Thoracic aorta (tissue), 2 donors: ENCODE results near the gene MAN2C1. TPM values are rescaled to one million over a fixed set of nuclear protein-coding genes. Genes with fewer than 3 reads are reported as not detected.
A peak's percentile ranks its signal among the peaks of the same experiment; 100 is the strongest.

Experiments
- ATAC-seq: fragments of 150-250 bp; one replicate; pipeline ENCODE4 v1.8.0; 2017; ENCODE audit warnings: low read depth; ENCODE audit not compliant: insufficient number of reproducible peaks, low FRiP score
- DNase-seq: peaks from one replicate; pipeline ENCODE4 v3.0.0-alpha.2; 2020; ENCODE audit warnings: low spot score
- H3K27ac ChIP-seq, 2 donors: fragments of 200-600 bp; sonication (generic); 1 replicate in 1 of 2; 2 replicates in 1 of 2; pipeline ENCODE4 v1.5.1; 2016; ENCODE audit warnings: mild to moderate bottlenecking in 2 of 2, moderate library complexity in 2 of 2
- H3K27me3 ChIP-seq: fragments of 200-600 bp; sonication (generic); replicated peaks from 2 replicates; pipeline ENCODE4 v1.6.0; 2016; ENCODE audit warnings: mild to moderate bottlenecking; ENCODE audit not compliant: insufficient read depth
- H3K36me3 ChIP-seq: fragments of 200-600 bp; sonication (generic); one replicate; pipeline ENCODE4 v1.5.1; 2016
- H3K4me1 ChIP-seq, 2 donors: fragments of 200-600 bp; sonication (generic); 1 replicate in 1 of 2; 2 replicates in 1 of 2; pipeline versions ENCODE4 v1.5.1 to v1.6.0; 2016; ENCODE audit warnings: low read depth in 2 of 2, mild to moderate bottlenecking in 1 of 2; ENCODE audit not compliant: control insufficient read depth in 1 of 2
- H3K4me3 ChIP-seq: fragments of 200-600 bp; sonication (generic); 2 replicates; pipeline ENCODE4 v1.5.1; 2016; ENCODE audit warnings: mild to moderate bottlenecking
- H3K9me3 ChIP-seq: fragments of 200-600 bp; sonication (generic); 2 replicates; pipeline ENCODE4 v1.5.1; 2016
- CTCF ChIP-seq: fragments of 200-600 bp; sonication (generic); IDR thresholded peaks from one replicate; pipeline ENCODE4 v1.5.1; 2019; ENCODE audit warnings: antibody characterized with exemption
- total RNA-seq, 2 donors: library from RNA; depleted of rRNA; stranded (reverse); fragments of >200 nt; gene quantifications; one replicate each; pipeline versions ENCODE4 v1.1.0 to v1.2.3, GENCODE V29; 2016

The MAN2C1 gene
- total RNA-seq, 2 donors from 2014 or later: 394 to 471 TPM

- ATAC-seq (no peak), DNase-seq (no peak)
- Histone ChIP-seq H3K4me1 (peaks cover 6 to 16% of the 10 kb centered on the region in 2 donors), H3K27ac (no peak overlapping the region), H3K4me3 (no peak overlapping the region), H3K9me3 (no peaks in the 10 kb centered on the region), H3K36me3 (peaks cover 34% of the 10 kb centered on the region), H3K27me3 (no peaks in the 10 kb centered on the region)
- no peak for TF ChIP-seq CTCF
Observed at GRCh38 chr15:75371486-75371885, 3.1 kb upstream of the MAN2C1 start.

GRCh38 chr15:75369897-75370581 lies 1.6 kb upstream of the MAN2C1 start:
- Histone ChIP-seq H3K4me3 (no peak overlapping the region), H3K27me3 (no peaks in the 10 kb centered on the region), H3K9me3 (no peaks in the 10 kb centered on the region), H3K27ac (no peak overlapping the region), H3K4me1 (peaks cover 6 to 16% of the 10 kb centered on the region in 2 donors), H3K36me3 (peaks cover 37% of the 10 kb centered on the region)
- DNase-seq (no peak), ATAC-seq (no peak)
- no peak for TF ChIP-seq CTCF

GRCh38 chr15:75368689-75369239 lies 357 bp upstream of the MAN2C1 start:
- H3K36me3 ChIP-seq: peaks cover 48% of the 10 kb centered on the region
- H3K4me3 ChIP-seq: peak overlapping the region; percentile 94
- ATAC-seq (no peak), DNase-seq (no peak)
- no peaks in the 10 kb centered on the region for H3K9me3 ChIP-seq
- peak overlapping the region; percentile 97 to 98 for H3K27ac ChIP-seq
- peaks cover 6 to 16% of the 10 kb centered on the region in 2 donors for H3K4me1 ChIP-seq
- TF ChIP-seq CTCF: no peak
- H3K27me3 ChIP-seq: no peaks in the 10 kb centered on the region

GRCh38 chr15:75367406-75367912 lies 948 bp downstream of the MAN2C1 start:
- Histone ChIP-seq H3K27me3 (no peaks in the 10 kb centered on the region), H3K9me3 (no peaks in the 10 kb centered on the region), H3K36me3 (peaks cover 44% of the 10 kb centered on the region), H3K4me1 (peaks cover 6 to 16% of the 10 kb centered on the region in 2 donors), H3K4me3 (peak overlapping the region; percentile 94), H3K27ac (peak overlapping the region; percentile 97 to 98)
- DNase-seq: no peak
- no peak for TF ChIP-seq CTCF
- ATAC-seq: no peak

- Histone ChIP-seq H3K36me3 (peaks cover 45% of the 10 kb centered on the region), H3K9me3 (no peaks in the 10 kb centered on the region), H3K27me3 (no peaks in the 10 kb centered on the region), H3K4me3 (peak overlapping the region; percentile 94), H3K4me1 (peaks cover 6 to 16% of the 10 kb centered on the region in 2 donors), H3K27ac (peak overlapping the region in 1 of 2 donors; percentile 97)
- no peak for TF ChIP-seq CTCF
- ATAC-seq: no peak
- DNase-seq: no peak
Observed at GRCh38 chr15:75367006-75367405, 1.4 kb downstream of the MAN2C1 start.
